Activated naive CD4-positive, alpha-beta T cell treated with anti-CD3 and anti-CD28 coated beads, Interleukin-2, amount 50 U/mL, for 24 hours (primary cell): ENCODE measurements around the gene INTS11.

Experiments
- H3K27ac Mint-ChIP-seq: one replicate; pipeline ENCODE4 v1.8.0; 2021; ENCODE audit warnings: mild to moderate bottlenecking, mixed read lengths
- H3K27me3 Mint-ChIP-seq: one replicate; pipeline ENCODE4 v1.8.0; 2021; ENCODE audit warnings: mixed read lengths
- H3K36me3 Mint-ChIP-seq: one replicate; pipeline ENCODE4 v1.8.0; 2021; ENCODE audit warnings: mixed read lengths
- H3K4me1 Mint-ChIP-seq: one replicate; pipeline ENCODE4 v1.8.0; 2021; ENCODE audit warnings: mixed read lengths
- H3K4me3 Mint-ChIP-seq: one replicate; pipeline ENCODE4 v1.8.0; 2021; ENCODE audit warnings: mild to moderate bottlenecking, mixed read lengths
- H3K9me3 Mint-ChIP-seq: one replicate; pipeline ENCODE4 v1.8.0; 2021; ENCODE audit warnings: mixed read lengths

Gene INTS11

GRCh38 chr1:1307261-1307922 lies 17.1 kb downstream of the INTS11 start:
- H3K27ac Mint-ChIP-seq: peak overlapping the region; percentile 83
- H3K4me1 Mint-ChIP-seq: peaks cover 15% of the 10 kb centered on the region
- H3K4me3 Mint-ChIP-seq: peak overlapping the region; percentile 88
- H3K9me3 Mint-ChIP-seq: no peaks in the 10 kb centered on the region
- no peaks in the 10 kb centered on the region for H3K36me3 Mint-ChIP-seq
- no peaks in the 10 kb centered on the region for H3K27me3 Mint-ChIP-seq

- no peaks in the 10 kb centered on the region for H3K9me3 Mint-ChIP-seq
- H3K36me3 Mint-ChIP-seq: no peaks in the 10 kb centered on the region
- H3K27ac Mint-ChIP-seq: peak overlapping the region; percentile 83
- peak overlapping the region; percentile 88 for H3K4me3 Mint-ChIP-seq
- H3K4me1 Mint-ChIP-seq: peaks cover 15% of the 10 kb centered on the region
- no peaks in the 10 kb centered on the region for H3K27me3 Mint-ChIP-seq
Observed at GRCh38 chr1:1306661-1307260, 17.7 kb downstream of the INTS11 start.

GRCh38 chr1:1306070-1306660 lies 18.3 kb downstream of the INTS11 start:
- Mint-ChIP-seq H3K27me3 (no peaks in the 10 kb centered on the region), H3K4me1 (peaks cover 15% of the 10 kb centered on the region), H3K27ac (peak overlapping the region; percentile 83), H3K4me3 (peak overlapping the region; percentile 88), H3K9me3 (no peaks in the 10 kb centered on the region), H3K36me3 (no peaks in the 10 kb centered on the region)

GRCh38 chr1:1305300-1306069 lies 19.0 kb downstream of the INTS11 start:
- H3K27me3 Mint-ChIP-seq: no peaks in the 10 kb centered on the region
- H3K36me3 Mint-ChIP-seq: no peaks in the 10 kb centered on the region
- H3K27ac Mint-ChIP-seq: peak overlapping the region; percentile 17
- peaks cover 15% of the 10 kb centered on the region for H3K4me1 Mint-ChIP-seq
- no peaks in the 10 kb centered on the region for H3K9me3 Mint-ChIP-seq
- H3K4me3 Mint-ChIP-seq: peak overlapping the region; percentile 88

- peak overlapping the region; percentile 88 for H3K4me3 Mint-ChIP-seq
- H3K9me3 Mint-ChIP-seq: no peaks in the 10 kb centered on the region
- no peak overlapping the region for H3K27ac Mint-ChIP-seq
- H3K36me3 Mint-ChIP-seq: no peaks in the 10 kb centered on the region
- H3K4me1 Mint-ChIP-seq: peaks cover 15% of the 10 kb centered on the region
- H3K27me3 Mint-ChIP-seq: no peaks in the 10 kb centered on the region
Observed at GRCh38 chr1:1304331-1305299, 19.8 kb downstream of the INTS11 start.

- H3K4me1 Mint-ChIP-seq: peaks cover 15% of the 10 kb centered on the region
- no peak overlapping the region for H3K4me3 Mint-ChIP-seq
- no peak overlapping the region for H3K27ac Mint-ChIP-seq
Observed at GRCh38 chr1:1303736-1304135, 20.7 kb downstream of the INTS11 start.

GRCh38 chr1:1302951-1303509 lies 21.4 kb downstream of the INTS11 start:
- H3K4me1 Mint-ChIP-seq: peaks cover 15% of the 10 kb centered on the region
- no peak overlapping the region for H3K4me3 Mint-ChIP-seq
- H3K9me3 Mint-ChIP-seq: no peaks in the 10 kb centered on the region
- H3K36me3 Mint-ChIP-seq: no peaks in the 10 kb centered on the region
- no peak overlapping the region for H3K27ac Mint-ChIP-seq
- H3K27me3 Mint-ChIP-seq: no peaks in the 10 kb centered on the region

More at GRCh38 chr1:1303736-1304135, 20.7 kb downstream of the INTS11 start:
- no peaks in the 10 kb centered on the region for H3K36me3 Mint-ChIP-seq
- H3K27me3 Mint-ChIP-seq: no peaks in the 10 kb centered on the region
- no peaks in the 10 kb centered on the region for H3K9me3 Mint-ChIP-seq

GRCh38 chr1:1302006-1302430 lies 22.4 kb downstream of the INTS11 start:
- no peaks in the 10 kb centered on the region for H3K36me3 Mint-ChIP-seq
- H3K9me3 Mint-ChIP-seq: no peaks in the 10 kb centered on the region
- H3K4me1 Mint-ChIP-seq: peaks cover 13% of the 10 kb centered on the region
- no peaks in the 10 kb centered on the region for H3K27me3 Mint-ChIP-seq
- H3K4me3 Mint-ChIP-seq: no peak overlapping the region
- no peak overlapping the region for H3K27ac Mint-ChIP-seq

GRCh38 chr1:1300352-1300739 lies 24.1 kb downstream of the INTS11 start:
- no peak overlapping the region for H3K4me3 Mint-ChIP-seq
- no peak overlapping the region for H3K27ac Mint-ChIP-seq
- H3K4me1 Mint-ChIP-seq: no peaks in the 10 kb centered on the region
- H3K27me3 Mint-ChIP-seq: no peaks in the 10 kb centered on the region
- H3K9me3 Mint-ChIP-seq: no peaks in the 10 kb centered on the region
- no peaks in the 10 kb centered on the region for H3K36me3 Mint-ChIP-seq

- Mint-ChIP-seq H3K36me3 (no peaks in the 10 kb centered on the region), H3K27ac (no peak overlapping the region), H3K9me3 (no peaks in the 10 kb centered on the region), H3K4me3 (no peak overlapping the region), H3K27me3 (no peaks in the 10 kb centered on the region), H3K4me1 (no peaks in the 10 kb centered on the region)
Observed at GRCh38 chr1:1299686-1300351, 24.6 kb downstream of the INTS11 start.

- no peaks in the 10 kb centered on the region for H3K9me3 Mint-ChIP-seq
- no peak overlapping the region for H3K4me3 Mint-ChIP-seq
- H3K27ac Mint-ChIP-seq: no peak overlapping the region
- no peaks in the 10 kb centered on the region for H3K36me3 Mint-ChIP-seq
- no peaks in the 10 kb centered on the region for H3K27me3 Mint-ChIP-seq
- no peaks in the 10 kb centered on the region for H3K4me1 Mint-ChIP-seq
Observed at GRCh38 chr1:1298861-1299685, 25.4 kb downstream of the INTS11 start.

- no peaks in the 10 kb centered on the region for H3K36me3 Mint-ChIP-seq
- H3K27me3 Mint-ChIP-seq: no peaks in the 10 kb centered on the region
- no peaks in the 10 kb centered on the region for H3K4me1 Mint-ChIP-seq
- no peak overlapping the region for H3K27ac Mint-ChIP-seq
- H3K4me3 Mint-ChIP-seq: no peak overlapping the region
- no peaks in the 10 kb centered on the region for H3K9me3 Mint-ChIP-seq
Observed at GRCh38 chr1:1297802-1298424, 26.5 kb downstream of the INTS11 start.
